Right atrium auricular region (tissue), 2 donors: ENCODE measurements around the gene CYP19A1. TPM values are rescaled to one million over a fixed set of nuclear protein-coding genes. Genes with fewer than 3 reads are reported as not detected.

Experiments
- DNase-seq: peaks from one replicate; pipeline ENCODE4 v3.0.0-alpha.2; 2019; ENCODE audit warnings: low spot score
- H3K27ac ChIP-seq, 2 donors: fragments of 200-600 bp; sonication (generic); 1 replicate in 1 of 2; 2 replicates in 1 of 2; pipeline ENCODE4 v1.5.1; 2016 to 2019
- H3K27me3 ChIP-seq, 2 donors: fragments of 200-600 bp; sonication (generic); one replicate each; pipeline versions ENCODE4 v1.5.1 to v1.6.0; 2017 to 2019
- H3K36me3 ChIP-seq: fragments of 200-600 bp; sonication (generic); one replicate; pipeline ENCODE4 v1.5.1; 2016
- H3K4me1 ChIP-seq, 2 donors: fragments of 200-600 bp; sonication (generic); one replicate each; pipeline versions ENCODE4 v1.5.1 to v1.6.0; 2017 to 2019
- H3K4me3 ChIP-seq, 2 donors: fragments of 200-600 bp; sonication (generic); 1 replicate in 1 of 2; 2 replicates in 1 of 2; pipeline ENCODE4 v1.5.1; 2017 to 2019; ENCODE audit warnings: mild to moderate bottlenecking in 1 of 2, moderate library complexity in 1 of 2
- H3K9me3 ChIP-seq, 2 donors: fragments of 200-600 bp; sonication (generic); one replicate each; pipeline ENCODE4 v1.5.1; 2019
- total RNA-seq, 2 donors: library from RNA; depleted of rRNA; stranded (reverse); fragments of >200 nt; gene quantifications; one replicate each; pipeline ENCODE4 v1.1.0, GENCODE V29; 2016
- TF ChIP-seq, protein P1 (sequence below), 2 donors: fragments of 200-600 bp; sonication (generic); IDR thresholded peaks; one replicate each; pipeline ENCODE4 v1.5.1; 2019; ENCODE audit warnings: antibody characterized with exemption in 2 of 2

The CYP19A1 gene
- total RNA-seq, 2 donors from 2014 or later = 2.4 TPM; not detected in 1

DNA sequence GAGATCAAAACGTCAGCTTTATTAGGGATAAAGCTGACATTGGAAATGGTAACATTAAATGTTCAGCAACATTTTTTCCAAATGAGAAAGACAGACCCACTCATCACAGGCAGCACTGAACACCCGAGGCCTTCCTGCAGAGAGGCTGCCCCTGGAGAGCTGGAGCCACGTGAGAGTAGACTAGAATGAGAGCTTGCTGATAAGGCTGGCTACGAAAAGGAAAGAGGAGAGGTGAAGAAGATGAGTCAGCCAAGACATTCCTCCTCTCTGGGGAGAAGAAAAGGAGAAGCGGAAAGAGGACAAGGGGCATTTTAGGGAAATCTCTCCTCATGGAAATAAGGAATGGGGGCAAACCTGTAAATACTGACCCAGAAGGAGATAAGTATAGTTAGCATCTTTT, 7.3 kb downstream of the CYP19A1 start:
- no peak for DNase-seq
- Histone ChIP-seq H3K4me3 (no peak overlapping the region), H3K27ac (no peak overlapping the region), H3K9me3 (no peaks in the 10 kb centered on the region), H3K27me3 (no peaks in the 10 kb centered on the region), H3K4me1 (peaks cover 0 to 38% of the 10 kb centered on the region in 2 donors), H3K36me3 (no peaks in the 10 kb centered on the region)
- TF ChIP-seq, protein P1, sequence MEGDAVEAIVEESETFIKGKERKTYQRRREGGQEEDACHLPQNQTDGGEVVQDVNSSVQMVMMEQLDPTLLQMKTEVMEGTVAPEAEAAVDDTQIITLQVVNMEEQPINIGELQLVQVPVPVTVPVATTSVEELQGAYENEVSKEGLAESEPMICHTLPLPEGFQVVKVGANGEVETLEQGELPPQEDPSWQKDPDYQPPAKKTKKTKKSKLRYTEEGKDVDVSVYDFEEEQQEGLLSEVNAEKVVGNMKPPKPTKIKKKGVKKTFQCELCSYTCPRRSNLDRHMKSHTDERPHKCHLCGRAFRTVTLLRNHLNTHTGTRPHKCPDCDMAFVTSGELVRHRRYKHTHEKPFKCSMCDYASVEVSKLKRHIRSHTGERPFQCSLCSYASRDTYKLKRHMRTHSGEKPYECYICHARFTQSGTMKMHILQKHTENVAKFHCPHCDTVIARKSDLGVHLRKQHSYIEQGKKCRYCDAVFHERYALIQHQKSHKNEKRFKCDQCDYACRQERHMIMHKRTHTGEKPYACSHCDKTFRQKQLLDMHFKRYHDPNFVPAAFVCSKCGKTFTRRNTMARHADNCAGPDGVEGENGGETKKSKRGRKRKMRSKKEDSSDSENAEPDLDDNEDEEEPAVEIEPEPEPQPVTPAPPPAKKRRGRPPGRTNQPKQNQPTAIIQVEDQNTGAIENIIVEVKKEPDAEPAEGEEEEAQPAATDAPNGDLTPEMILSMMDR (IDR thresholded peaks at IDR 0.05) = no peak

- H3K4me1 ChIP-seq = peaks cover 0 to 16% of the 10 kb centered on the region in 2 donors
- no peak for DNase-seq
- no peaks in the 10 kb centered on the region for H3K27me3 ChIP-seq
- H3K27ac ChIP-seq = no peak overlapping the region
- no peak overlapping the region for H3K4me3 ChIP-seq
- H3K36me3 ChIP-seq = no peaks in the 10 kb centered on the region
- no peaks in the 10 kb centered on the region for H3K9me3 ChIP-seq
- TF ChIP-seq, protein P1 (IDR thresholded peaks at IDR 0.05) = no peak
Measured at GRCh38 chr15:51328926-51329325, 9.5 kb downstream of the CYP19A1 start.

- H3K27me3 ChIP-seq = no peaks in the 10 kb centered on the region
- H3K36me3 ChIP-seq = no peaks in the 10 kb centered on the region
- H3K9me3 ChIP-seq = no peaks in the 10 kb centered on the region
- H3K27ac ChIP-seq = no peak overlapping the region
- TF ChIP-seq, protein P1 (IDR thresholded peaks at IDR 0.05) = no peak
- no peak overlapping the region for H3K4me3 ChIP-seq
- DNase-seq = no peak
- H3K4me1 ChIP-seq = peaks cover 0 to 8% of the 10 kb centered on the region in 2 donors
Measured at GRCh38 chr15:51327081-51327480, 11.3 kb downstream of the CYP19A1 start.

GRCh38 chr15:51325167-51325566, 13.2 kb downstream of the CYP19A1 start:
- H3K36me3 ChIP-seq = no peaks in the 10 kb centered on the region
- no peak overlapping the region for H3K4me3 ChIP-seq
- peaks cover 0 to 11% of the 10 kb centered on the region in 2 donors for H3K4me1 ChIP-seq
- no peaks in the 10 kb centered on the region for H3K9me3 ChIP-seq
- H3K27me3 ChIP-seq = no peaks in the 10 kb centered on the region
- no peak overlapping the region for H3K27ac ChIP-seq
- TF ChIP-seq, protein P1 (IDR thresholded peaks at IDR 0.05) = no peak
- DNase-seq = no peak

GRCh38 chr15:51323749-51324148, 14.6 kb downstream of the CYP19A1 start:
- Histone ChIP-seq H3K27ac (peak overlapping the region in 1 of 2 donors; percentile 57), H3K4me1 (peaks cover 0 to 11% of the 10 kb centered on the region in 2 donors), H3K27me3 (no peaks in the 10 kb centered on the region), H3K9me3 (no peaks in the 10 kb centered on the region), H3K4me3 (no peak overlapping the region), H3K36me3 (no peaks in the 10 kb centered on the region)
- TF ChIP-seq, protein P1 (IDR thresholded peaks at IDR 0.05) = no peak
- no peak for DNase-seq

GRCh38 chr15:51322621-51323296, 15.6 kb downstream of the CYP19A1 start:
- Histone ChIP-seq H3K9me3 (no peaks in the 10 kb centered on the region), H3K36me3 (no peaks in the 10 kb centered on the region), H3K27ac (peak overlapping the region; percentile 23 to 57), H3K4me1 (peaks cover 0 to 11% of the 10 kb centered on the region in 2 donors), H3K27me3 (no peaks in the 10 kb centered on the region), H3K4me3 (no peak overlapping the region)
- DNase-seq = peak; percentile 89
- TF ChIP-seq, protein P1 (IDR thresholded peaks at IDR 0.05) = no peak
